OCI-LY7 (cell line): ENCODE data around the gene SORCS3.

ENCODE experiments used
- EZH2phosphoT487 ChIP-seq: fragments of 200-600 bp; sonication (generic); IDR thresholded peaks from 2 replicates; pipeline ENCODE4 v1.6.1; 2018; ENCODE audit warnings: low read depth, borderline replicate concordance, mild to moderate bottlenecking, mixed run types, antibody characterized with exemption, low read length, moderate library complexity, mixed read lengths
- TF ChIP-seq, protein P1 (sequence below): fragments of 200-600 bp; sonication (generic); conservative IDR thresholded peaks from 2 replicates; pipeline ENCODE4 v1.5.1; 2014; ENCODE audit warnings: mild to moderate bottlenecking, antibody characterized with exemption, low read length, moderate library complexity, mixed read lengths

DNA sequence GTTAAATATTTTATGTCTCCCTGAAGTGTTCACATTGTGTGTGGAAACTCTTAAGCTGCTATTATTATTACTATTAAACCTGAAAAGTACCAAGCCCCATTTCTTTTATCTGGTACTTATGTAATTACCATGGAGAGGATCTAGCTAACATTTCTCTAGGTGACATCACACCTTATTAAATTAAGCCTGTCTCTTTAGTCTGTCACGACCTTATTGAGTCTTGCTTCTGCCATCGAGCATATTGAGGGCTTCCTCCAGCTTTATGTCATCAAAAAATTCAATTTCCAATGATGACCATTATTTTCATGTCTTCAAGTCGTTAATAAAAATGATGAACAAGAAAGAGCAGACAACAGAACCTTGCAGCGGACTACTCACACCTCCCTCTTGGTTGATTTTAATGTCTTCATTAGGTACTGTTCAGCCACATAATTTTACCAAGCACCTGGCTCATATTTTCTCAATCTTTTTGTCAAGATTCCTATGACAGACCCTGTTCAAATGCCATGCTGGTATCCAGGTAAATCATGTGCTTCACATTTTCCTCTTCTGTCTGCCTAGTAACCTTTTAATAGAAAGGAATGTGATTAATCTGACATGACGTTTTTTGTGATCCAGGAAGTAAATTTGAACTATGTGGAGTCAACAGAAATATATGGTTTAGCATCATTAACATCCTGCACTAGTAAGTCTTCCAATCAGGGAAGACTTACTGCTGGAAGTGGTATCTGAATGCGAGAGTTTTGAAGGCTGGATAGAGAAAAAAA lies 556.7 kb downstream of the SORCS3 start:
- TF ChIP-seq, protein P1, sequence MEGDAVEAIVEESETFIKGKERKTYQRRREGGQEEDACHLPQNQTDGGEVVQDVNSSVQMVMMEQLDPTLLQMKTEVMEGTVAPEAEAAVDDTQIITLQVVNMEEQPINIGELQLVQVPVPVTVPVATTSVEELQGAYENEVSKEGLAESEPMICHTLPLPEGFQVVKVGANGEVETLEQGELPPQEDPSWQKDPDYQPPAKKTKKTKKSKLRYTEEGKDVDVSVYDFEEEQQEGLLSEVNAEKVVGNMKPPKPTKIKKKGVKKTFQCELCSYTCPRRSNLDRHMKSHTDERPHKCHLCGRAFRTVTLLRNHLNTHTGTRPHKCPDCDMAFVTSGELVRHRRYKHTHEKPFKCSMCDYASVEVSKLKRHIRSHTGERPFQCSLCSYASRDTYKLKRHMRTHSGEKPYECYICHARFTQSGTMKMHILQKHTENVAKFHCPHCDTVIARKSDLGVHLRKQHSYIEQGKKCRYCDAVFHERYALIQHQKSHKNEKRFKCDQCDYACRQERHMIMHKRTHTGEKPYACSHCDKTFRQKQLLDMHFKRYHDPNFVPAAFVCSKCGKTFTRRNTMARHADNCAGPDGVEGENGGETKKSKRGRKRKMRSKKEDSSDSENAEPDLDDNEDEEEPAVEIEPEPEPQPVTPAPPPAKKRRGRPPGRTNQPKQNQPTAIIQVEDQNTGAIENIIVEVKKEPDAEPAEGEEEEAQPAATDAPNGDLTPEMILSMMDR = no peak
- no peak for TF ChIP-seq EZH2phosphoT487
